IPS-20b (cell line): Measurements from ENCODE around the gene PCDHB6.
A peak's percentile ranks its signal among the peaks of the same experiment; 100 is the strongest.
"Not testable (repeated sequence)": the region's sequence is repeated elsewhere in the genome, so short reads cannot be mapped to it uniquely, and the experiment has no call there.

Source experiments
- H3K27ac ChIP-seq: one replicate; pipeline ENCODE4 v1.5.1; 2013; ENCODE audit warnings: low read length
- H3K27me3 ChIP-seq: 2 replicates; pipeline ENCODE4 v1.6.1; 2013; ENCODE audit warnings: mild to moderate bottlenecking, low read length, inconsistent platforms; ENCODE audit not compliant: insufficient read depth
- H3K36me3 ChIP-seq: 2 replicates; pipeline ENCODE4 v1.6.1; 2013; ENCODE audit warnings: low read depth, mild to moderate bottlenecking, inconsistent platforms, low read length, moderate library complexity; ENCODE audit not compliant: insufficient read depth
- H3K4me1 ChIP-seq: 2 replicates; pipeline ENCODE4 v1.6.1; 2013; ENCODE audit warnings: mild to moderate bottlenecking, control low read depth, inconsistent platforms, low read length, moderate library complexity; ENCODE audit not compliant: insufficient read depth
- H3K4me3 ChIP-seq: 2 replicates; pipeline ENCODE4 v1.5.1; 2013; ENCODE audit warnings: mild to moderate bottlenecking, low read length, inconsistent platforms
- H3K9ac ChIP-seq: 2 replicates; pipeline ENCODE4 v1.6.1; 2013; ENCODE audit warnings: low read depth, mild to moderate bottlenecking, inconsistent platforms, low read length, moderate library complexity
- H3K9me3 ChIP-seq: 2 replicates; pipeline ENCODE4 v1.6.1; 2013; ENCODE audit warnings: mild to moderate bottlenecking, low read depth, low read length, inconsistent platforms; ENCODE audit not compliant: insufficient read depth

The PCDHB6 gene

GRCh38 chr5:141192110-141192725 is 42.4 kb downstream of the PCDHB6 start, which contains the start of gene PCDHB10:
TSS of gene PCDHB10 (plus strand) at chr5:141192353. CDS start at chr5:141192553, 200 bp downstream.
- no peaks in the 10 kb centered on the region for H3K36me3 ChIP-seq
- no peak within 1 kb of the TSS for H3K27ac ChIP-seq
- H3K27me3 ChIP-seq = no peaks in the 10 kb centered on the region
- peaks cover 13% of the 10 kb centered on the region for H3K9me3 ChIP-seq
- no peak within 1 kb of the TSS for H3K9ac ChIP-seq
- peak within 1 kb of the TSS; percentile 63 for H3K4me3 ChIP-seq
- H3K4me1 ChIP-seq = no peaks in the 10 kb centered on the region

- not testable (repeated sequence) for H3K36me3 ChIP-seq, H3K27ac ChIP-seq, H3K4me3 ChIP-seq, H3K9ac ChIP-seq, H3K4me1 ChIP-seq, H3K27me3 ChIP-seq
- peaks cover 28% of the 10 kb centered on the region for H3K9me3 ChIP-seq
Measured at GRCh38 chr5:141194332-141194731, 44.5 kb downstream of the PCDHB6 start.

GRCh38 chr5:141196363-141196762 is 46.5 kb downstream of the PCDHB6 start:
- H3K9ac ChIP-seq = no peak overlapping the region
- no peaks in the 10 kb centered on the region for H3K36me3 ChIP-seq
- H3K27me3 ChIP-seq = no peaks in the 10 kb centered on the region
- H3K4me3 ChIP-seq = no peak overlapping the region
- peaks cover 35% of the 10 kb centered on the region for H3K9me3 ChIP-seq
- no peaks in the 10 kb centered on the region for H3K4me1 ChIP-seq
- no peak overlapping the region for H3K27ac ChIP-seq

- no peaks in the 10 kb centered on the region for H3K27me3 ChIP-seq
- H3K4me1 ChIP-seq = no peaks in the 10 kb centered on the region
- no peak within 1 kb of the TSS for H3K27ac ChIP-seq
- no peaks in the 10 kb centered on the region for H3K36me3 ChIP-seq
- no peak within 1 kb of the TSS for H3K4me3 ChIP-seq
- H3K9ac ChIP-seq = no peak within 1 kb of the TSS
- peaks cover 35% of the 10 kb centered on the region for H3K9me3 ChIP-seq
Measured at GRCh38 chr5:141199359-141200235, 49.7 kb downstream of the PCDHB6 start, which contains the start of gene PCDHB11. TSS of gene PCDHB11 (plus strand) at chr5:141199627. CDS start at chr5:141199775, 148 bp downstream.

GRCh38 chr5:141201126-141201525 is 51.3 kb downstream of the PCDHB6 start:
- H3K36me3 ChIP-seq, H3K27me3 ChIP-seq, H3K9ac ChIP-seq, H3K4me1 ChIP-seq, H3K4me3 ChIP-seq, H3K27ac ChIP-seq: not testable (repeated sequence)
- peaks cover 36% of the 10 kb centered on the region for H3K9me3 ChIP-seq

- H3K4me1 ChIP-seq, H3K27ac ChIP-seq, H3K27me3 ChIP-seq, H3K9ac ChIP-seq, H3K4me3 ChIP-seq, H3K36me3 ChIP-seq: not testable (repeated sequence)
- H3K9me3 ChIP-seq = peaks cover 31% of the 10 kb centered on the region
Measured at GRCh38 chr5:141201646-141202045, 51.8 kb downstream of the PCDHB6 start.
